Upper lobe of left lung (tissue), 6 donors: ENCODE results near the gene DEPDC5. TPM values are rescaled to one million over a fixed set of nuclear protein-coding genes. Genes with fewer than 3 reads are reported as not detected.

Experiments
- ATAC-seq, 2 donors: fragments of 200-7000 bp; cut with Tn5 transposase; one replicate each; pipeline ENCODE4 v1.9.1; 2022; ENCODE audit warnings: mild to moderate bottlenecking in 2 of 2, moderate library complexity in 2 of 2; ENCODE audit not compliant: low FRiP score in 2 of 2
- DNase-seq, 2 donors: peaks; one replicate each; pipeline ENCODE4 v3.0.0-alpha.2; 2019 to 2020
- H3K27ac ChIP-seq, 4 donors: fragments of 200-600 bp; sonication (generic); one replicate each; pipeline ENCODE4 v1.5.1; 2016 to 2019
- H3K27me3 ChIP-seq, 4 donors: fragments of 200-600 bp; sonication (generic); one replicate each; pipeline ENCODE4 v1.5.1; 2017 to 2019
- H3K36me3 ChIP-seq, 4 donors: fragments of 200-600 bp; sonication (generic); one replicate each; pipeline ENCODE4 v1.5.1; 2016 to 2019
- H3K4me1 ChIP-seq, 4 donors: fragments of 200-600 bp; sonication (generic); one replicate each; pipeline ENCODE4 v1.5.1; 2018 to 2019
- H3K4me3 ChIP-seq, 4 donors: fragments of 200-600 bp; sonication (generic); one replicate each; pipeline ENCODE4 v1.5.1; 2017 to 2019; ENCODE audit warnings: mild to moderate bottlenecking in 2 of 4, moderate library complexity in 1 of 4
- H3K9me3 ChIP-seq, 4 donors: fragments of 200-600 bp; sonication (generic); one replicate each; pipeline ENCODE4 v1.5.1; 2018 to 2019
- EP300 ChIP-seq, 4 donors: sonication (generic); formaldehyde crosslinking; IDR thresholded peaks; one replicate each; pipeline ENCODE4 v1.5.1; 2017; ENCODE audit warnings: antibody characterized with exemption in 4 of 4, control low read depth in 2 of 4
- POLR2A ChIP-seq, 4 donors: fragments of 450-650 bp; IDR thresholded peaks; one replicate each; pipeline ENCODE4 v1.5.1; 2016 to 2017; ENCODE audit warnings: antibody characterized with exemption in 4 of 4, mild to moderate bottlenecking in 2 of 4
- POLR2AphosphoS5 ChIP-seq, 2 donors: sonication (generic); formaldehyde crosslinking; IDR thresholded peaks; one replicate each; pipeline ENCODE4 v1.5.1; 2017; ENCODE audit warnings: antibody characterized with exemption in 2 of 2
- WGBS, 2 donors: methylation state at CpG; one replicate each; pipeline ENCODE4 v1.1.5; 2017 to 2018; 5-methylcytosine and 5-hydroxymethylcytosine counted together
- total RNA-seq, 6 donors: library from RNA; depleted of rRNA in 4 of 6; stranded (reverse); fragments of >200 nt in 4 of 6; gene quantifications; one replicate each; pipeline versions ENCODE4 v1.1.0 to v1.2.1, GENCODE V29; 2016 to 2021
- TF ChIP-seq, protein P1 (sequence below), 6 experiments: fragments of 450-650 bp in 4 of 6; fragments of 200-600 bp in 2 of 6; sonication (generic) in 2 of 6; IDR thresholded peaks; one replicate each; pipeline ENCODE4 v1.5.1; 2016 to 2019; ENCODE audit warnings: antibody characterized with exemption in 6 of 6
- donor health status: DM: no; HTN: no; CAD: no; lungs with moderate emphysema.
- donor health status: DM: no; HTN: yes; CAD: no; lungs with severe emphysema.

Gene DEPDC5
- total RNA-seq, 6 donors from 2014 or later, result 10.9 to 31.4 (median 24.4) TPM

DNA sequence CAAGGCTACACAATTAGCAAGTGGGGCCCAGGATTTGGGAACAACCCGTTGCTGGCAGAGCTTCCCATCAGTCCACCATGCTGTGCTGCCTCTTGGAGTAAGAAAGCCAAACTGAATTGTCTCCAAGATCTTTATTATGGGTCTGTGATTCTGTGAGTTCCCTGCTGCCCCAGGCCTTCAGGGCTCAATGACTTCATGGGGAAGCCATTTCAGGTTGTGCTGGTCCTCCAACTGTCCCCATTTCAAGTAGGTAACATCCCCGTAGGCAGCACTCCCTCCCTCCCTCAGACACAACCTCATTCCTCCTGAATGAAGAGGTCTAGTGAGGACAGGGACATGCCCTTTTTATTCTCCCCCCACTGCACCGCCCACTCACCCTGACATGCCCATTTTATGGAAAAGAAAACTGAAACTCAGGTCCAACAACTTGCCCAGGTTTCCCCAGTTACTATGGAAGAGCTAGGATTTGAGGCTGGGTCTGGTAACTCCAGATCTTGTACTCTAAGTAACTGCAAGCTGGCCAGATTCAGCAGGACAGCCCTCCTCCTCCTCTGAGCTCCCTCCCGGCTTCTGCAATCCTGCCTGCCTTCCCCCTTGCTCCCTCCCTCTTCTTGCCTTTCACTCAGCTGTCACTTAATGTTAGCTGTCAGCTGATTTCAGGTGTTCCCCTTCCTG, 182.3 kb downstream of the DEPDC5 start:
- no peak overlapping the region for H3K27ac ChIP-seq
- TF ChIP-seq, protein P1, sequence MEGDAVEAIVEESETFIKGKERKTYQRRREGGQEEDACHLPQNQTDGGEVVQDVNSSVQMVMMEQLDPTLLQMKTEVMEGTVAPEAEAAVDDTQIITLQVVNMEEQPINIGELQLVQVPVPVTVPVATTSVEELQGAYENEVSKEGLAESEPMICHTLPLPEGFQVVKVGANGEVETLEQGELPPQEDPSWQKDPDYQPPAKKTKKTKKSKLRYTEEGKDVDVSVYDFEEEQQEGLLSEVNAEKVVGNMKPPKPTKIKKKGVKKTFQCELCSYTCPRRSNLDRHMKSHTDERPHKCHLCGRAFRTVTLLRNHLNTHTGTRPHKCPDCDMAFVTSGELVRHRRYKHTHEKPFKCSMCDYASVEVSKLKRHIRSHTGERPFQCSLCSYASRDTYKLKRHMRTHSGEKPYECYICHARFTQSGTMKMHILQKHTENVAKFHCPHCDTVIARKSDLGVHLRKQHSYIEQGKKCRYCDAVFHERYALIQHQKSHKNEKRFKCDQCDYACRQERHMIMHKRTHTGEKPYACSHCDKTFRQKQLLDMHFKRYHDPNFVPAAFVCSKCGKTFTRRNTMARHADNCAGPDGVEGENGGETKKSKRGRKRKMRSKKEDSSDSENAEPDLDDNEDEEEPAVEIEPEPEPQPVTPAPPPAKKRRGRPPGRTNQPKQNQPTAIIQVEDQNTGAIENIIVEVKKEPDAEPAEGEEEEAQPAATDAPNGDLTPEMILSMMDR (IDR thresholded peaks at IDR 0.05), result no peak
- TF ChIP-seq POLR2A (IDR thresholded peaks at IDR 0.05) (no peak), POLR2AphosphoS5 (IDR thresholded peaks at IDR 0.05) (no peak), EP300 (IDR thresholded peaks at IDR 0.05) (no peak)
- WGBS, 2 donors, result 57 to 71% methylated on average over 4 of the region's 4 CpGs
- H3K4me3 ChIP-seq, result no peak overlapping the region
- no peaks in the 10 kb centered on the region for H3K9me3 ChIP-seq
- peaks cover 0 to 8% (median 0%) of the 10 kb centered on the region in 4 donors for H3K4me1 ChIP-seq
- no peaks in the 10 kb centered on the region for H3K27me3 ChIP-seq
- DNase-seq, result no peak
- H3K36me3 ChIP-seq, result no peaks in the 10 kb centered on the region
- no peak for ATAC-seq

DNA sequence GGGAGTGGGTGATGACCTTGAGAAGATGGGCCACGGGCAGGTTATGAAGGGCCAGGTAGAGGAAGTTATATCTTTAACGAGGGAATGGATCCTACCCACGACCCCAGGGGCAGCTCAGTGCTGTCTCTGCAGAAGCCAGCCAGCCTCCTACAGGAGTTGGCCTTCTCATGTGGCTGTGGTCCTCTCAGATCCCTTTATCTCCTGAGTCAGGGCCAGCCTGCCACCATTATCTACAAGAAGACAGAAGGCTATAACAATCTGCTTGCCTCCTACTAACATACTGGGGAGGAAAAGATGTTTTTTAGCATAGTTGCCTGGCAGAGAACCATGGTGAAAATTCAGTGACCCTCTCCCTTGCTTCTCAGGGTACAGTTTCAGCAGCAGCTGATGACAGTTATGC, 183.5 kb downstream of the DEPDC5 start:
- no peak overlapping the region for H3K4me3 ChIP-seq
- no peak overlapping the region for H3K27ac ChIP-seq
- DNase-seq (no peak), ATAC-seq (no peak)
- H3K36me3 ChIP-seq, result no peaks in the 10 kb centered on the region
- H3K27me3 ChIP-seq, result no peaks in the 10 kb centered on the region
- no peaks in the 10 kb centered on the region for H3K9me3 ChIP-seq
- H3K4me1 ChIP-seq, result peaks cover 0 to 8% (median 0%) of the 10 kb centered on the region in 4 donors
- WGBS, 2 donors, result 82 to 85% methylated on average over 3 of the region's 3 CpGs
- TF ChIP-seq POLR2AphosphoS5 (IDR thresholded peaks at IDR 0.05) (no peak), EP300 (IDR thresholded peaks at IDR 0.05) (no peak), POLR2A (IDR thresholded peaks at IDR 0.05) (no peak)
- TF ChIP-seq, protein P1 (IDR thresholded peaks at IDR 0.05), result no peak

DNA sequence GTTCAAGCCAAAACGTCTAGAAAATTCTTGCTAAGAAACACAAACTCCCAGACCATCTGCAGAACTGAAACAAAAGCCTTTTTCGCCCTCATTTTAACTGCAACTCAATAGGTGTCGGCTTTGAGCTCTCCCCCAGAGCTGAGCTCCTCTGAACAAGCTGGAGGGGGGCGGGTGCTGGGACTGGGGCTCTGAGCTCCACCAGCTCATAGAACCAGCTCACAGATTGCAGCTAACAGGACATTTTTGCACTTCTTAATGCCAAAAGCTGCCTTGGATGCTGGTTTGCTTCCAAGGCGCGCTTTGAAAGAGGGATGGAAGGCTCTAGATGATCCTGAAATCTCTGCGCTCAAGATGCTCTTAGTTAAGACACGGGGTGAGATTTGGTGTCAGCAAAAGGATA, 184.5 kb downstream of the DEPDC5 start:
- DNase-seq (no peak), ATAC-seq (no peak)
- no peak overlapping the region for H3K27ac ChIP-seq
- no peaks in the 10 kb centered on the region for H3K36me3 ChIP-seq
- no peak overlapping the region for H3K4me3 ChIP-seq
- TF ChIP-seq POLR2A (IDR thresholded peaks at IDR 0.05), result no peak
- TF ChIP-seq, protein P1 (IDR thresholded peaks at IDR 0.05), result no peak
- TF ChIP-seq POLR2AphosphoS5 (IDR thresholded peaks at IDR 0.05), result no peak
- TF ChIP-seq EP300 (IDR thresholded peaks at IDR 0.05), result no peak
- H3K4me1 ChIP-seq, result peaks cover under 1 to 6% (median 1%) of the 10 kb centered on the region in 4 donors
- no peaks in the 10 kb centered on the region for H3K9me3 ChIP-seq
- H3K27me3 ChIP-seq, result no peaks in the 10 kb centered on the region
- 71 to 77% methylated on average over 8 of the region's 8 CpGs for WGBS, 2 donors

DNA sequence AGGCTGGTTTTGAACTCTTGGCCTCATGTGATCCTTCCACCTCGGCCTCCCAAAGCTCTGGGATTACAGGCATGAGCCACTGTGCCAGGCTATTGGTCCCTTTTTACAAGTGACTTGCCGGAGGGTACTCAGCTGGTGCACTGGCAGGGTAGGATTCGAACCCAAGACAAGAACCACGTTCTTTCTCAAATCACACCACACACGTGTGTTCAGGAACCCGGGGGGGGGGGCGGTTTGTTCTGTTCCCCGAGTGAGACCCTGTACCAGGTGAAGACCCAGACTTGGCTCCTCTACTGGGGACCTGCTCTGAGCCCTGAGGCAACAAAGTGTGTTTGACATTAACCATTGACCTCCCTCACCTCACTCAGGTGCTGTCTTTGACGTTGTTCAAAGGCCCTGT, 186.7 kb downstream of the DEPDC5 start:
- Histone ChIP-seq H3K4me3 (no peak overlapping the region), H3K27ac (no peak overlapping the region), H3K27me3 (no peaks in the 10 kb centered on the region), H3K9me3 (no peaks in the 10 kb centered on the region), H3K36me3 (no peaks in the 10 kb centered on the region), H3K4me1 (peaks cover 6 to 16% (median 10%) of the 10 kb centered on the region in 4 donors)
- WGBS, 2 donors, result 92 to 96% methylated on average over 3 to 9 of the region's 9 CpGs
- ATAC-seq (no peak), DNase-seq (no peak)
- TF ChIP-seq POLR2AphosphoS5 (IDR thresholded peaks at IDR 0.05), result no peak
- TF ChIP-seq, protein P1 (IDR thresholded peaks at IDR 0.05), result no peak
- TF ChIP-seq POLR2A (IDR thresholded peaks at IDR 0.05), result no peak
- TF ChIP-seq EP300 (IDR thresholded peaks at IDR 0.05), result no peak

DNA sequence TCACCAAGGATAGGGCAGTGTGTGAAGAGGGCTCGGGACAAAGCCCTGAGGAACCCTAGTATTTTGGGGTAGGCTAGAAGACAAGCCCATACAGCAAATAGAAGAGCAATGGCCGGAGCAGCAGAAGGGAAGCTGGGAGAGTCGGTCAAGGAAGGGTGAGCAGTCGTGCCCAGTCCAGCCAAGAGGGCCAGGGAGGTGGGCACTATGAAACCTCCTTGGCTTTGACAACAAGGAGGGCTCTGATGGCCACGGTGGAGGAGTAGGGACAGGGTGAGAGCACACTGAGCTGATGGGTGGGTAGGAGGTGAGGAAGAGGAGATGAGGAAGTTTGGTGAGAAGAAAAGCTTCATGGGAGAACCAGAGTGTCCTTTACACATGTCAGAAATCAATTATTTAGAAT, 188.3 kb downstream of the DEPDC5 start:
- H3K27ac ChIP-seq, result no peak overlapping the region
- WGBS, 2 donors, result 90 to 93% methylated on average over 5 of the region's 5 CpGs
- H3K36me3 ChIP-seq, result peaks cover 0 to 4% (median 0%) of the 10 kb centered on the region in 4 donors
- no peak for TF ChIP-seq POLR2AphosphoS5 (IDR thresholded peaks at IDR 0.05)
- TF ChIP-seq POLR2A (IDR thresholded peaks at IDR 0.05), result no peak
- TF ChIP-seq EP300 (IDR thresholded peaks at IDR 0.05), result no peak
- TF ChIP-seq, protein P1 (IDR thresholded peaks at IDR 0.05), result no peak
- no peaks in the 10 kb centered on the region for H3K9me3 ChIP-seq
- no peaks in the 10 kb centered on the region for H3K27me3 ChIP-seq
- H3K4me1 ChIP-seq, result peaks cover 21 to 28% (median 26%) of the 10 kb centered on the region in 4 donors
- ATAC-seq, result no peak
- no peak overlapping the region for H3K4me3 ChIP-seq
- DNase-seq, result no peak
